GM12878 (cell line): ENCODE data around the gene ZER1. TPM values are rescaled to one million over a fixed set of nuclear protein-coding genes. Genes with fewer than 3 reads are reported as not detected.

Source experiments
- ATAC-seq: fragments of 200-7000 bp; cut with Tn5 transposase; 3 replicates; pipeline ENCODE4 v1.9.1; 2020; ENCODE audit warnings: mild to moderate bottlenecking, moderate library complexity
- BruUV-seq: library from RNA; stranded (reverse); fragments of 400-500 nt; replicated peaks from 2 replicates; lab custom pipeline; 2021; lab: Mats Ljungman, UMichigan
- CTCF ChIA-PET: fragments of 300-600 bp; sonication (Branson Sonifier 250); formaldehyde crosslinking; extraction: SDS; loops from one replicate; lab custom pipeline; 2021; ENCODE audit warnings: inconsistent platforms; lab: Yijun Ruan, JAX
- POLR2A ChIA-PET: fragments of 350-600 bp; formaldehyde crosslinking; extraction: SDS; loops from one replicate; lab custom pipeline; 2021; ENCODE audit warnings: inconsistent platforms; lab: Charles Lee
- RAD21 ChIA-PET: fragments of 300-600 bp; sonication (Branson Sonifier 250); formaldehyde crosslinking; loops from one replicate; lab custom pipeline; 2023; ENCODE audit warnings: antibody characterized with exemption; ENCODE audit not compliant: unreplicated experiment; lab: Charles Lee
- SMC1A ChIA-PET: fragments of 300-600 bp; sonication (Branson Sonifier 250); formaldehyde crosslinking; loops from one replicate; lab custom pipeline; 2023; ENCODE audit not compliant: unreplicated experiment, uncharacterized antibody; lab: Charles Lee
- DNase-seq: peaks from one replicate; pipeline ENCODE4 v3.0.0-alpha.2; 2011; ENCODE audit warnings: low read depth, low spot score
- FAIRE-seq: peaks from 3 replicates; lab custom pipeline; 2011; peaks lifted over from hg19 to GRCh38; lab: Jason Lieb, UNC
- H2AFZ ChIP-seq: 2 replicates; pipeline ENCODE4 v1.6.0; 2011; ENCODE audit warnings: low read depth, low read length, control low read depth; ENCODE audit not compliant: control insufficient read depth
- H3K27ac ChIP-seq: 2 replicates; pipeline ENCODE4 v1.5.1; 2011; ENCODE audit warnings: control low read depth; ENCODE audit not compliant: control insufficient read depth, insufficient read depth
- H3K27me3 ChIP-seq, 2 experiments: replicated peaks in 1 of 2; 2 replicates each; pipeline versions ENCODE4 v1.6.0 to v1.6.1; 2011; ENCODE audit warnings: low read length in 1 of 2; ENCODE audit not compliant: control insufficient read depth in 2 of 2, insufficient read depth in 2 of 2
- H3K36me3 ChIP-seq, 2 experiments: 2 replicates each; pipeline ENCODE4 v1.5.1; 2011; ENCODE audit warnings: low read length in 1 of 2; ENCODE audit not compliant: control insufficient read depth in 2 of 2, insufficient read depth in 2 of 2
- H3K4me1 ChIP-seq: 2 replicates; pipeline ENCODE4 v1.6.1; 2011; ENCODE audit warnings: mild to moderate bottlenecking, low read length, moderate library complexity, mixed read lengths; ENCODE audit not compliant: control insufficient read depth, insufficient read depth
- H3K4me2 ChIP-seq: 2 replicates; pipeline ENCODE4 v1.6.0; 2011; ENCODE audit warnings: control low read depth; ENCODE audit not compliant: control insufficient read depth, insufficient read depth
- H3K4me3 ChIP-seq: fragments of 200-600 bp; sonication (generic); 2 replicates; pipeline ENCODE4 v1.5.1; 2016
- H3K79me2 ChIP-seq: 2 replicates; pipeline ENCODE4 v1.6.0; 2011; ENCODE audit warnings: low read length; ENCODE audit not compliant: control insufficient read depth, insufficient read depth
- H3K9ac ChIP-seq: 2 replicates; pipeline ENCODE4 v1.8.0; 2011; ENCODE audit warnings: low read length, control low read depth, mixed read lengths; ENCODE audit not compliant: control insufficient read depth, insufficient read depth
- H3K9me3 ChIP-seq: replicated peaks from 3 replicates; pipeline ENCODE4 v1.5.1; 2011; ENCODE audit warnings: mild to moderate bottlenecking, low read length; ENCODE audit not compliant: control insufficient read depth, insufficient read depth
- H4K20me1 ChIP-seq: 2 replicates; pipeline ENCODE4 v1.6.0; 2011; ENCODE audit not compliant: control insufficient read depth, insufficient read depth
- BCL3 ChIP-seq: IDR thresholded peaks from 2 replicates; pipeline ENCODE4 v1.6.1; 2011; ENCODE audit warnings: borderline replicate concordance, low read depth, mild to moderate bottlenecking, moderate library complexity, low read length; ENCODE audit not compliant: insufficient read depth, poor library complexity, severe bottlenecking
- CHD4 ChIP-seq: fragments of 200-600 bp; sonication (generic); IDR thresholded peaks from 2 replicates; pipeline ENCODE4 v1.6.1; 2016; ENCODE audit warnings: mild to moderate bottlenecking
- EP300 ChIP-seq, 2 experiments: fragments of 150-350 bp in 1 of 2; IDR thresholded peaks; 2 replicates each; pipeline ENCODE4 v1.6.1; 2011 to 2012; ENCODE audit warnings: low read depth in 2 of 2, low read length in 2 of 2, borderline replicate concordance in 1 of 2, improper control_type of control experiment in 1 of 2, inconsistent platforms in 1 of 2; ENCODE audit not compliant: control insufficient read depth in 1 of 2
- NR2C1 ChIP-seq: fragments of 450-650 bp; IDR thresholded peaks from 2 replicates; pipeline ENCODE4 v1.6.1; 2017; ENCODE audit warnings: antibody characterized with exemption, mild to moderate bottlenecking, moderate library complexity
- NRF1 ChIP-seq: conservative IDR thresholded peaks from 2 replicates; pipeline ENCODE4 v1.6.1; 2011; ENCODE audit warnings: mild to moderate bottlenecking, low read depth, low read length, improper control_type of control experiment
- PAX5 ChIP-seq: IDR thresholded peaks from 2 replicates; pipeline ENCODE4 v1.6.1; 2011; ENCODE audit warnings: low read depth, low read length, borderline replicate concordance
- POLR2AphosphoS5 ChIP-seq: IDR thresholded peaks from 2 replicates; pipeline ENCODE4 v1.6.1; 2011; ENCODE audit warnings: mild to moderate bottlenecking, low read length, inconsistent platforms
- SKIL ChIP-seq: fragments of 450-650 bp; IDR thresholded peaks from 2 replicates; pipeline ENCODE4 v1.6.1; 2017; ENCODE audit warnings: mild to moderate bottlenecking, low read depth, inconsistent platforms; ENCODE audit not compliant: poor library complexity, severe bottlenecking
- SMAD1 ChIP-seq: fragments of 450-650 bp; IDR thresholded peaks from 2 replicates; pipeline ENCODE4 v1.6.1; 2018; ENCODE audit warnings: mild to moderate bottlenecking, low read depth; ENCODE audit not compliant: partially characterized antibody
- ZBED1 ChIP-seq: IDR thresholded peaks from 2 replicates; pipeline ENCODE4 v1.6.1; 2016; ENCODE audit warnings: borderline replicate concordance
- WGBS: methylation state at CpG from one replicate; pipeline ENCODE4 v1.1.6; 2016; ENCODE audit warnings: low lambda C conversion rate; ENCODE audit not compliant: insufficient replicate concordance, insufficient coverage; ENCODE audit errors: missing lambda C conversion rate; 5-methylcytosine and 5-hydroxymethylcytosine counted together
- in situ Hi-C: fragments of 300-500 bp; cut with MboI; formaldehyde crosslinking; loops from 9 replicates; pipeline ENCODE4 v1.14.3; 2018; ENCODE audit warnings: mixed read lengths
- intact Hi-C: fragments of 100-400 bp; cut with micrococcal nuclease; formaldehyde crosslinking; loops from one replicate; pipeline ENCODE4 v1.14.2; 2022; ENCODE audit not compliant: unreplicated experiment
- polyA plus RNA-seq, 11 experiments: library from polyadenylated mRNA; depleted of rRNA in 4 of 11; unstranded in 6 of 11; stranded (reverse) in 5 of 11; fragments of >200 nt; fragmentation: Nextera tagmentation in 4 of 11; fragmentation: Illumina TruSeq in 1 of 11; extraction: Ambion mirVana in 4 of 11; extraction: Trizol in 1 of 11; gene quantifications; 1 replicate in 1 of 11; 2 replicates in 10 of 11; pipeline versions ENCODE4 v1.2.1 to v1.2.3, GENCODE V29; 2011 to 2016; ENCODE audit warnings: inconsistent platforms in 2 of 11, missing spikeins in 2 of 11, low read depth in 1 of 11
- total RNA-seq, 4 experiments: library from RNA; depleted of rRNA in 3 of 4; stranded (reverse); fragments of >200 nt in 3 of 4; fragmentation: Illumina TruSeq in 1 of 4; extraction: Trizol in 1 of 4; gene quantifications; 2 replicates each; pipeline versions ENCODE4 v1.2.1 to v1.2.3, GENCODE V29; 2013 to 2021

Gene ZER1
- total and polyA plus RNA-seq, 10 of the 15 experiments (the other 5 are each of a cell fraction or from before 2014, with no cell fraction given), result 0.32 to 16.9 (median 7.9) TPM

- ChIA-PET POLR2A (no interaction called here), RAD21 (no interaction called here), CTCF (interaction anchor here (1.0 kb wide), 1 partner anchor 13 kb away, joined by 3 read pairs; the partner anchor contains the start of gene PKN3), SMC1A (no interaction called here)
- no peak for DNase-seq
- H3K4me3 ChIP-seq, result no peak overlapping the region
- H3K36me3 ChIP-seq, result peaks cover 0 to 1% of the 10 kb centered on the region in 2 experiments; a peak in 1 of 4 replicates
- H3K27ac ChIP-seq, result no peak overlapping the region
- H3K79me2 ChIP-seq, result no peaks in the 10 kb centered on the region
- TF ChIP-seq ZBED1 (no peak), POLR2AphosphoS5 (no peak), CHD4 (no peak), PAX5 (no peak), NR2C1 (no peak), EP300 (IDR thresholded peaks at IDR 0.05; ENCODE audit: borderline replicate concordance in 1 of 2, control insufficient read depth in 1 of 2, low read depth in 2 of 2, low read length in 2 of 2) (no peak), NRF1 (no peak), SKIL (no peak), SMAD1 (no peak), BCL3 (no peak)
- no peaks in the 10 kb centered on the region for H3K27me3 ChIP-seq
- BruUV-seq, result no TSS peak
- FAIRE-seq, result no peak
- in situ Hi-C loops (no loop called here), intact Hi-C loops (no loop called here)
- ATAC-seq, result no peak
- H3K9ac ChIP-seq, result no peak overlapping the region
- no peak overlapping the region for H3K4me2 ChIP-seq
- H2AFZ ChIP-seq, result no peak overlapping the region
- WGBS, result 50% methylated on average over 6 of the region's 6 CpGs
- no peaks in the 10 kb centered on the region for H3K4me1 ChIP-seq
- H4K20me1 ChIP-seq, result no peaks in the 10 kb centered on the region
- H3K9me3 ChIP-seq, result no peaks in the 10 kb centered on the region
Observed at GRCh38 chr9:128715436-128715750, 56.3 kb downstream of the ZER1 start.
